ENCODE data around the gene CCNQ.
"Not testable (repeated sequence)": the region's sequence is repeated elsewhere in the genome, so short reads cannot be mapped to it uniquely, and the experiment has no call there.

The CCNQ gene

GRCh38 chrX:153609917-153610835 lies 11.2 kb upstream of the CCNQ start:
- H3K27ac ChIP-seq = no peak overlapping the region

GRCh38 chrX:153608806-153609205 lies 9.9 kb upstream of the CCNQ start:
- Histone ChIP-seq H3K9ac (no peak overlapping the region), H3K4me1 (peaks cover 28 to 44% (median 36%) of the 10 kb centered on the region in 10 experiments), H3K27me3 (peaks cover 82 to 97% (median 91%) of the 10 kb centered on the region in 11 experiments), H3K9me3 (replicated peaks in 1 of 11) (peaks cover 0 to 13% (median 4%) of the 10 kb centered on the region in 11 experiments; a peak in 13 of 22 replicates), H3K27ac (no peak overlapping the region), H3K4me3 (no peak overlapping the region), H3K36me3 (no peaks in the 10 kb centered on the region), H4K20me1 (no peaks in the 10 kb centered on the region; a peak in 4 of 22 replicates), H3K4me2 (peak overlapping the region in 1 of 11 experiments; percentile 82; a peak in 2 of 22 replicates)
- TF ChIP-seq Cebpa-rat (IDR thresholded peaks at IDR 0.05) = no peak

More at GRCh38 chrX:153609917-153610835, 11.2 kb upstream of the CCNQ start:
- H4K20me1 ChIP-seq = no peaks in the 10 kb centered on the region; a peak in 1 of 22 replicates
- H3K27me3 ChIP-seq = peaks cover 82 to 97% (median 91%) of the 10 kb centered on the region in 11 experiments
- no peak for TF ChIP-seq Cebpa-rat (IDR thresholded peaks at IDR 0.05)
- peaks cover 14 to 48% (median 31%) of the 10 kb centered on the region in 10 experiments; a peak in 19 of 20 replicates for H3K4me1 ChIP-seq
- H3K36me3 ChIP-seq = no peaks in the 10 kb centered on the region
- H3K4me3 ChIP-seq = peak overlapping the region in 1 of 10 experiments; percentile 24; a peak in 2 of 20 replicates
- peak overlapping the region; percentile 40 to 82 (median 52) for H3K4me2 ChIP-seq
- H3K9me3 ChIP-seq (replicated peaks in 1 of 11) = peaks cover 0 to 25% (median 11%) of the 10 kb centered on the region in 11 experiments; a peak in 13 of 22 replicates
- peak overlapping the region in 5 of 11 experiments; percentile 29 to 47 (median 38); a peak in 2 of 22 replicates for H3K9ac ChIP-seq

GRCh38 chrX:153608376-153608775 lies 9.4 kb upstream of the CCNQ start:
- Histone ChIP-seq H3K27me3 (peaks cover 82 to 97% (median 91%) of the 10 kb centered on the region in 11 experiments), H3K9me3 (replicated peaks in 1 of 11) (peaks cover 0 to 9% (median 0%) of the 10 kb centered on the region in 11 experiments; a peak in 4 of 22 replicates)
- no peak for TF ChIP-seq Cebpa-rat (IDR thresholded peaks at IDR 0.05)

GRCh38 chrX:153606503-153606902 lies 7.6 kb upstream of the CCNQ start:
- H4K20me1 ChIP-seq = peaks cover 0 to 4% (median 0%) of the 10 kb centered on the region in 11 experiments; a peak in 4 of 22 replicates
- TF ChIP-seq Cebpa-rat (IDR thresholded peaks at IDR 0.05) = no peak
- H3K27ac ChIP-seq = no peak overlapping the region
- H3K27me3 ChIP-seq = peaks cover 78 to 97% (median 90%) of the 10 kb centered on the region in 11 experiments
- peaks cover 20 to 35% (median 25%) of the 10 kb centered on the region in 10 experiments for H3K4me1 ChIP-seq
- H3K36me3 ChIP-seq = no peaks in the 10 kb centered on the region
- H3K9ac ChIP-seq = no peak overlapping the region
- no peak overlapping the region for H3K4me2 ChIP-seq
- H3K4me3 ChIP-seq = no peak overlapping the region
- H3K9me3 ChIP-seq (replicated peaks in 1 of 11) = peaks cover 0 to 8% (median 0%) of the 10 kb centered on the region in 11 experiments; a peak in 3 of 22 replicates

More at GRCh38 chrX:153608376-153608775, 9.4 kb upstream of the CCNQ start:
- Histone ChIP-seq H3K4me3 (no peak overlapping the region), H3K27ac (no peak overlapping the region), H3K9ac (no peak overlapping the region), H3K36me3 (no peaks in the 10 kb centered on the region), H4K20me1 (no peaks in the 10 kb centered on the region; a peak in 5 of 22 replicates), H3K4me2 (peak overlapping the region in 1 of 11 experiments; percentile 82; a peak in 2 of 22 replicates), H3K4me1 (peaks cover 30 to 47% (median 38%) of the 10 kb centered on the region in 10 experiments)

GRCh38 chrX:153604666-153605380 lies 5.9 kb upstream of the CCNQ start:
- not testable (repeated sequence) for H3K9me3 ChIP-seq (replicated peaks in 1 of 11); H3K27ac ChIP-seq; H3K36me3 ChIP-seq; H3K9ac ChIP-seq; H3K4me3 ChIP-seq; H4K20me1 ChIP-seq
- peaks cover 78 to 100% (median 96%) of the 10 kb centered on the region in 11 experiments for H3K27me3 ChIP-seq
- H3K4me2 ChIP-seq = peak overlapping the region in 5 of 11 experiments; percentile 16 to 40 (median 24); a peak in 6 of 22 replicates
- H3K4me1 ChIP-seq = peaks cover 19 to 44% (median 30%) of the 10 kb centered on the region in 10 experiments

GRCh38 chrX:153603131-153603656 lies 4.3 kb upstream of the CCNQ start:
- H3K4me1 ChIP-seq = peaks cover 17 to 31% (median 28%) of the 10 kb centered on the region in 10 experiments
- H3K27ac ChIP-seq = no peak overlapping the region
- H3K9me3 ChIP-seq (replicated peaks in 1 of 11) = peaks cover 0 to 10% (median 6%) of the 10 kb centered on the region in 11 experiments; a peak in 9 of 22 replicates
- no peak overlapping the region for H3K4me3 ChIP-seq
- H3K4me2 ChIP-seq = no peak overlapping the region
- H4K20me1 ChIP-seq = peaks cover 0 to 15% (median 5%) of the 10 kb centered on the region in 11 experiments; a peak in 15 of 22 replicates
- no peak overlapping the region for H3K9ac ChIP-seq
- no peaks in the 10 kb centered on the region for H3K36me3 ChIP-seq
- H3K27me3 ChIP-seq = peaks cover 69 to 87% (median 81%) of the 10 kb centered on the region in 11 experiments
- TF ChIP-seq Cebpa-rat (IDR thresholded peaks at IDR 0.05) = no peak

GRCh38 chrX:153602601-153603000 lies 3.7 kb upstream of the CCNQ start:
- Histone ChIP-seq H3K4me2 (no peak overlapping the region), H3K9me3 (replicated peaks in 1 of 11) (peaks cover 0 to 12% (median 6%) of the 10 kb centered on the region in 11 experiments; a peak in 10 of 22 replicates), H3K4me1 (peaks cover 23 to 37% (median 29%) of the 10 kb centered on the region in 10 experiments), H3K4me3 (no peak overlapping the region), H3K27ac (no peak overlapping the region), H3K9ac (no peak overlapping the region), H3K36me3 (no peaks in the 10 kb centered on the region), H4K20me1 (peaks cover 0 to 21% (median 10%) of the 10 kb centered on the region in 11 experiments; a peak in 17 of 22 replicates), H3K27me3 (peaks cover 63 to 87% (median 77%) of the 10 kb centered on the region in 11 experiments)
- no peak for TF ChIP-seq Cebpa-rat (IDR thresholded peaks at IDR 0.05)

GRCh38 chrX:153601511-153602110 lies 2.7 kb upstream of the CCNQ start:
- TF ChIP-seq Cebpa-rat (IDR thresholded peaks at IDR 0.05) = no peak
- Histone ChIP-seq H3K4me1 (peaks cover 33 to 47% (median 38%) of the 10 kb centered on the region in 10 experiments), H3K27me3 (peaks cover 53 to 87% (median 75%) of the 10 kb centered on the region in 11 experiments), H4K20me1 (peaks cover 5 to 31% (median 20%) of the 10 kb centered on the region in 11 experiments; a peak in 19 of 22 replicates), H3K4me2 (no peak overlapping the region; a peak in 1 of 22 replicates), H3K9ac (no peak overlapping the region), H3K4me3 (no peak overlapping the region), H3K36me3 (no peaks in the 10 kb centered on the region), H3K9me3 (replicated peaks in 1 of 11) (peaks cover 0 to 16% (median 8%) of the 10 kb centered on the region in 11 experiments; a peak in 10 of 22 replicates), H3K27ac (no peak overlapping the region)

Data from BLaER1 treated with 17β-estradiol and CSF1 and Interleukin-3, amounts not matched to agents 10 nM and 100 nM (cell line).